Measurements from ENCODE around the gene SPINT1.

DNA sequence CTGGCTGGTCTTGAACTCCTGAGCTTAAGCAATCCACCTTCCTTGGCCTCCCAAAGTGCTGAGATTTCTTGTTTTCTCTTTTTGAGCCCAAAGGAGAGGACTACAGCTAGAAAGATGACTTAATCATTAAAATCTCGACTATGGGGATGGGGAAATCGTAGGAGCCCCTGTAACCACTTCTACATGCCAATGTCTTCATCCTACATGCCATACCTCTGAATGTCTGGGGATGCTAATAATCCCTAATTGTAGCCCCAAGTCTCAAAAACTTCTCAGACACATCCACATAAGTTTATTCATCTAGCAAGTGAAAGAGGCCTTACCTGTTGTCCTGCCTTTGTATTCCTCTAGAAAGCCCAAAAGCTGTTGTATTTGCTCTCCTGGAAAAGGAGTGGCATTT, 33.8 kb downstream of the SPINT1 start:
- TF ChIP-seq CTCF (IDR thresholded peaks at IDR 0.05 in 8 of 11, conservative IDR thresholded peaks at IDR 0.05 in 3 of 11) (no peak), POLR2A (IDR thresholded peaks at IDR 0.05) (no peak), POLR2AphosphoS5 (IDR thresholded peaks at IDR 0.05) (no peak)
